ENCODE measurements around the gene JAML. TPM values are rescaled to one million over a fixed set of nuclear protein-coding genes. Genes with fewer than 3 reads are reported as not detected.

The JAML gene
- total and polyA plus RNA-seq, 2 of the 8 experiments (the other 6 are each of a cell fraction or from before 2014, with no cell fraction given) = 0.12 to 0.58 TPM

GRCh38 chr11:118170231-118170630 is 54.6 kb downstream of the JAML start:
- Histone ChIP-seq H4K5ac (ENCODE audit: insufficient read length, low read depth, low read length) (no peak overlapping the region), H3K27ac (ENCODE audit: low read depth, low read length) (no peak overlapping the region), H2BK120ac (replicated peaks; ENCODE audit: low read depth, low read length) (no peak overlapping the region), H3K4me3 (ENCODE audit: extremely low read depth in 1 of 4, insufficient read depth in 2 of 4, low read depth in 3 of 4, low read length in 4 of 4) (no peak overlapping the region), H3K14ac (ENCODE audit: insufficient read length) (no peak overlapping the region), H3K27me3 (replicated peaks in 1 of 4; ENCODE audit: control insufficient read depth in 3 of 4, extremely low read depth in 1 of 4, insufficient read depth in 3 of 4, low read length in 3 of 4) (peaks cover 6 to 81% (median 59%) of the 10 kb centered on the region in 4 experiments), H3K23me2 (ENCODE audit: low read depth, low read length) (peaks cover 2% of the 10 kb centered on the region), H3K9me3 (ENCODE audit: insufficient read depth in 2 of 2, low read depth in 1 of 2, low read length in 1 of 2) (no peaks in the 10 kb centered on the region), H3K4ac (replicated peaks; ENCODE audit: insufficient read length, low read depth, low read length) (peak overlapping the region; percentile 22), H2BK12ac (ENCODE audit: low read depth, low read length) (no peak overlapping the region; the same call in 1 of the 2 replicates), H2AK5ac (ENCODE audit: low read depth, low read length) (no peak overlapping the region), H2BK5ac (ENCODE audit: low read depth, low read length) (no peak overlapping the region), H3K4me2 (ENCODE audit: insufficient read depth in 1 of 2, low read depth in 2 of 2, low read length in 2 of 2) (no peak overlapping the region; a peak in 2 of 4 replicates), H3K56ac (replicated peaks; ENCODE audit: insufficient read length, low read depth, low read length) (no peak overlapping the region), H2AFZ (ENCODE audit: low read length) (no peak overlapping the region), H3K79me2 (ENCODE audit: control insufficient read depth in 1 of 2, insufficient read depth in 2 of 2, low read length in 2 of 2) (no peaks in the 10 kb centered on the region), H3K23ac (ENCODE audit: insufficient read length) (no peak overlapping the region), H2BK15ac (ENCODE audit: low read length) (peak overlapping the region; percentile 81; the same call in 1 of the 2 replicates), H3K36me3 (ENCODE audit: control insufficient read depth in 2 of 4, insufficient read depth in 4 of 4, low read length in 3 of 4) (no peaks in the 10 kb centered on the region), H4K20me1 (replicated peaks in 1 of 2; ENCODE audit: control insufficient read depth in 1 of 2, insufficient read depth in 2 of 2, low read length in 2 of 2) (no peaks in the 10 kb centered on the region), H4K8ac (ENCODE audit: extremely low read depth, insufficient read depth, low read length) (no peak overlapping the region; the same call in 1 of the 2 replicates), H3K4me1 (replicated peaks in 1 of 4; ENCODE audit: control insufficient read depth in 3 of 4, insufficient read depth in 4 of 4, low read length in 3 of 4) (peaks cover 4 to 25% (median 13%) of the 10 kb centered on the region in 4 experiments), H3K18ac (ENCODE audit: extremely low read depth, low read length) (no peak overlapping the region), H3K79me1 (ENCODE audit: low read depth, low read length) (no peaks in the 10 kb centered on the region), H2BK20ac (ENCODE audit: low read length) (no peak overlapping the region), H4K91ac (replicated peaks; ENCODE audit: insufficient read length, low read length) (no peak overlapping the region), H3K9ac (replicated peaks in 1 of 4; ENCODE audit: extremely low read depth in 1 of 4, low read depth in 3 of 4, low read length in 3 of 4) (no peak overlapping the region)
- no peak for TF ChIP-seq SIX5 (IDR thresholded peaks at IDR 0.05; ENCODE audit: low read depth, low read length)
- TF ChIP-seq CBX5 (IDR thresholded peaks at IDR 0.05; ENCODE audit: low read depth, low read length) = no peak
- TF ChIP-seq SIRT6 (IDR thresholded peaks at IDR 0.05; ENCODE audit: low read length) = no peak
- TF ChIP-seq RXRA (IDR thresholded peaks at IDR 0.05; ENCODE audit: insufficient read depth, low read depth, low read length) = no peak
- TF ChIP-seq ZNF274 (IDR thresholded peaks at IDR 0.05; ENCODE audit: borderline replicate concordance, extremely low read depth, low read length) = no peak
- no peak for TF ChIP-seq TAF7 (optimal IDR thresholded peaks at IDR 0.05; ENCODE audit: borderline replicate concordance, low read depth, low read length)
- no peak for DNase-seq (ENCODE audit: low read depth in 1 of 2, low spot score in 2 of 2)
- FAIRE-seq = no peak
- 69% methylated on average over 9 of the region's 9 CpGs; no CpG with 5 or more reads in 1 of the 2 experiments for WGBS, 2 experiments (ENCODE audit: extremely low coverage in 1 of 2, insufficient coverage in 1 of 2, insufficient read length in 1 of 2, insufficient replicate concordance in 2 of 2, low coverage in 1 of 2, low lambda C conversion rate in 2 of 2, missing lambda C conversion rate in 1 of 2)
- POLR2A ChIA-PET (ENCODE audit: partially characterized antibody) = interaction anchor here (0.7 to 2.0 kb wide), 5 partner anchors 14 to 266 kb away, joined by 3 to 7 read pairs (median 4); partner anchors contain the start of genes KMT2A and SCN4B
- CTCF ChIA-PET (ENCODE audit: partially characterized antibody) = interaction anchor here (0.7 to 8.7 kb wide), 12 partner anchors 11 to 284 kb away, joined by 3 to 245 read pairs (median 9); partner anchors contain the start of genes MPZL2 and SCN4B

Data from H1 (cell line).